Muscle layer of colon (tissue), 2 donors: Measurements from ENCODE around the gene GFOD1.
"Not testable (repeated sequence)": the region's sequence is repeated elsewhere in the genome, so short reads cannot be mapped to it uniquely, and the experiment has no call there.

Experiments
- H3K27ac ChIP-seq: one replicate; pipeline ENCODE4 v1.7.0; 2013; ENCODE audit warnings: low read depth, mild to moderate bottlenecking, low read length, moderate library complexity
- H3K27me3 ChIP-seq, 2 donors: one replicate each; pipeline ENCODE4 v1.7.0; 2013; ENCODE audit warnings: low read length in 2 of 2, mild to moderate bottlenecking in 2 of 2; ENCODE audit not compliant: insufficient read depth in 2 of 2, control insufficient read depth in 1 of 2
- H3K36me3 ChIP-seq: one replicate; pipeline ENCODE4 v1.7.0; 2013; ENCODE audit warnings: mild to moderate bottlenecking, low read length; ENCODE audit not compliant: insufficient read depth
- H3K4me1 ChIP-seq: one replicate; pipeline ENCODE4 v1.7.0; 2013; ENCODE audit warnings: mild to moderate bottlenecking, low read length; ENCODE audit not compliant: insufficient read depth
- H3K4me3 ChIP-seq, 2 donors: one replicate each; pipeline ENCODE4 v1.7.0; 2013; ENCODE audit warnings: low read length in 2 of 2, low read depth in 1 of 2, mild to moderate bottlenecking in 1 of 2, moderate library complexity in 1 of 2
- H3K9ac ChIP-seq: one replicate; pipeline ENCODE4 v1.7.0; 2013; ENCODE audit warnings: low read length
- H3K9me3 ChIP-seq: one replicate; pipeline ENCODE4 v1.7.0; 2013; ENCODE audit warnings: mild to moderate bottlenecking, low read length
- donor health status: abdominal sarcoma.
- donor health status: Adenocarcinoma of cecum.

The GFOD1 gene

GRCh38 chr6:13524801-13525508 lies 37.6 kb upstream of the GFOD1 start:
- H3K27ac ChIP-seq: no peak overlapping the region
- H3K4me3 ChIP-seq: no peak overlapping the region
- no peaks in the 10 kb centered on the region for H3K4me1 ChIP-seq
- no peaks in the 10 kb centered on the region for H3K36me3 ChIP-seq
- H3K27me3 ChIP-seq: no peaks in the 10 kb centered on the region
- H3K9ac ChIP-seq: no peak overlapping the region
- H3K9me3 ChIP-seq: no peaks in the 10 kb centered on the region

- H3K4me1 ChIP-seq: no peaks in the 10 kb centered on the region
- no peaks in the 10 kb centered on the region for H3K36me3 ChIP-seq
- no peaks in the 10 kb centered on the region for H3K9me3 ChIP-seq
- H3K4me3 ChIP-seq: no peak overlapping the region
- no peak overlapping the region for H3K27ac ChIP-seq
- no peak overlapping the region for H3K9ac ChIP-seq
- H3K27me3 ChIP-seq: no peaks in the 10 kb centered on the region
These were observed 36.6 kb upstream of the GFOD1 start for GRCh38 chr6:13523826-13524622.

DNA sequence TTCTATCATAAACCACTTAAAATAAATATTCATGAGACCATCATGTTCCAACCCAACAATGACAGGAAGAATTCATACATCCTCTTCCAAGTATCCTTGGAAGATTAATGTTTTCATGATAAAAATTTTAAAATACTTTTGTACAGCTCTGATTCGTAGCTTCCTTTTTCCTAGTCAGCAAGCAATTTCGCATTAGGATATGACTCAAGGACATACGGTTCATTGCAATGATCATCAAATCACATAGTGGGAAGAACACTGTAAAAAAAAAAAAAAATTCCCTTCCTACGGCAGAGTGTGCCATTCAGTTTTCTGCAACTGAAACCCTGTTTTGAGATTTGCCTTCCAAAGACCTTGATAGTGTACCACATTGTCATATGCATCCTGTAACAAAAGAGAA lies 35.3 kb upstream of the GFOD1 start:
- no peaks in the 10 kb centered on the region for H3K36me3 ChIP-seq
- H3K9me3 ChIP-seq: no peaks in the 10 kb centered on the region
- H3K27me3 ChIP-seq: no peaks in the 10 kb centered on the region
- H3K4me3 ChIP-seq: no peak overlapping the region
- H3K4me1 ChIP-seq: no peaks in the 10 kb centered on the region
- no peak overlapping the region for H3K9ac ChIP-seq
- no peak overlapping the region for H3K27ac ChIP-seq

- H3K36me3 ChIP-seq: no peaks in the 10 kb centered on the region
- H3K9me3 ChIP-seq: no peaks in the 10 kb centered on the region
- H3K4me1 ChIP-seq: no peaks in the 10 kb centered on the region
- H3K4me3 ChIP-seq: no peak overlapping the region
- H3K27ac ChIP-seq: no peak overlapping the region
- no peaks in the 10 kb centered on the region for H3K27me3 ChIP-seq
- no peak overlapping the region for H3K9ac ChIP-seq
These were observed 32.4 kb upstream of the GFOD1 start for GRCh38 chr6:13519839-13520238.

- no peak overlapping the region for H3K4me3 ChIP-seq
- no peak overlapping the region for H3K9ac ChIP-seq
- no peaks in the 10 kb centered on the region for H3K36me3 ChIP-seq
- H3K4me1 ChIP-seq: no peaks in the 10 kb centered on the region
- no peaks in the 10 kb centered on the region for H3K27me3 ChIP-seq
- H3K9me3 ChIP-seq: no peaks in the 10 kb centered on the region
- H3K27ac ChIP-seq: no peak overlapping the region
These were observed 29.7 kb upstream of the GFOD1 start for GRCh38 chr6:13517116-13517515.

- no peaks in the 10 kb centered on the region for H3K27me3 ChIP-seq
- no peaks in the 10 kb centered on the region for H3K36me3 ChIP-seq
- no peak overlapping the region for H3K27ac ChIP-seq
- H3K9ac ChIP-seq: no peak overlapping the region
- no peak overlapping the region for H3K4me3 ChIP-seq
- H3K9me3 ChIP-seq: no peaks in the 10 kb centered on the region
- no peaks in the 10 kb centered on the region for H3K4me1 ChIP-seq
These were observed 28.5 kb upstream of the GFOD1 start for GRCh38 chr6:13515912-13516311.

- Histone ChIP-seq H3K4me1 (peaks cover 4% of the 10 kb centered on the region), H3K27me3 (no peaks in the 10 kb centered on the region), H3K27ac (no peak overlapping the region), H3K4me3 (no peak overlapping the region), H3K9me3 (no peaks in the 10 kb centered on the region), H3K9ac (no peak overlapping the region), H3K36me3 (no peaks in the 10 kb centered on the region)
These were observed 26.5 kb upstream of the GFOD1 start for GRCh38 chr6:13513626-13514502.

- Histone ChIP-seq H3K9ac (no peak overlapping the region), H3K27ac (no peak overlapping the region), H3K4me3 (no peak overlapping the region), H3K9me3 (no peaks in the 10 kb centered on the region), H3K4me1 (peaks cover 4% of the 10 kb centered on the region), H3K36me3 (no peaks in the 10 kb centered on the region), H3K27me3 (no peaks in the 10 kb centered on the region)
These were observed 25.5 kb upstream of the GFOD1 start for GRCh38 chr6:13512900-13513299.

GRCh38 chr6:13511913-13512717 lies 24.7 kb upstream of the GFOD1 start:
- Histone ChIP-seq H3K27ac (no peak overlapping the region), H3K27me3 (no peaks in the 10 kb centered on the region), H3K36me3 (no peaks in the 10 kb centered on the region), H3K9me3 (no peaks in the 10 kb centered on the region), H3K4me3 (no peak overlapping the region), H3K9ac (no peak overlapping the region), H3K4me1 (peaks cover 4% of the 10 kb centered on the region)

DNA sequence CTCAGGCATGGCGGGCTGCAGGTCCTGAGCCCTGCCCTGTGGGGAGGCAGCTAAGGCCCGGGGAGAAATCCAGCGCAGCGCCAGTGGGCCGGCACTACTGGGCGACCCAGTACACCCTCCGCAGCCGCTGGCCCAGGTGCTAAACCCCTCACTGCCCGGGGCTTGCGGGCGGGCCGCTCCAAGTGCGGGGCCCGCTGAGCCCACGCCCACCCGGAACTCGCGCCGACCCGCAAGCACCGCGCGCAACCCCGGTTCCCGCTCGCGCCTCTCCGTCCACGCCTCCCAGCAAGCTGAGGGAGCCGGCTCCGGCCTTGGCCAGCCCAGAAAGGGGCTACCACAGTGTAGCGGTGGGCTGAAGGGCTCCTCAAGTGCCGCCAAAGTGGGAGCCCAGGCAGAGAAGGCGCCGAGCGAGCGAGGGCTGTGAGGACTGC lies 23.8 kb upstream of the GFOD1 start:
- H3K9me3 ChIP-seq, H3K27me3 ChIP-seq, H3K9ac ChIP-seq, H3K4me3 ChIP-seq, H3K27ac ChIP-seq, H3K36me3 ChIP-seq, H3K4me1 ChIP-seq: not testable (repeated sequence)

DNA sequence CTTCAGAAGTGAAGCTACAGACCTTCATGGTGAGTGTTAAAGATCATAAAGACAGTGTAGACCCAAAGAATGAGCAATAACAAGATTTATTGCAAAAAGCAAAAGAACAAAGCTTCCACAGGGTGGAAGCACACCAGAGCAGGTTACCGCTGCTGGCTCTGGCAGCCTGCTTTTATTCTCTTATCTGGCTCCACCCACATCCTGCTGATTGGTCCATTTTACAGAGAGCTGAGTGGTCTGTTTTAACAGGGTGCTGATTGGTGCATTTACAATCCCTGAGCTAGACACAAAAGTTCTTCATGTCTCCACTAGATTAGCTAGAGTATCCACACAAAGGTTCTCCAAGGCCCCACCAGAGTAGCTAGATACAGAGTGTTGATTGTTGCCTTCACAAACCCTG lies 23.0 kb upstream of the GFOD1 start:
- H3K4me1 ChIP-seq, H3K9me3 ChIP-seq, H3K27me3 ChIP-seq, H3K9ac ChIP-seq, H3K27ac ChIP-seq, H3K36me3 ChIP-seq, H3K4me3 ChIP-seq: not testable (repeated sequence)
